Loucy (cell line): Measurements from ENCODE around the gene YIPF6.
A peak's percentile ranks its signal among the peaks of the same experiment; 100 is the strongest.
"Not testable (repeated sequence)": the region's sequence is repeated elsewhere in the genome, so short reads cannot be mapped to it uniquely, and the experiment has no call there.

Experiments
- H2AFZ ChIP-seq: fragments of 200-600 bp; sonication (generic); 2 replicates; pipeline ENCODE4 v1.6.0; 2016; ENCODE audit warnings: antibody characterized with exemption, mild to moderate bottlenecking, low read length, moderate library complexity
- H3F3A ChIP-seq: fragments of 200-600 bp; 2 replicates; pipeline ENCODE4 v1.6.0; 2016; ENCODE audit warnings: antibody characterized with exemption, low read depth, mild to moderate bottlenecking
- H3K27me3 ChIP-seq: fragments of 200-600 bp; sonication (generic); 2 replicates; pipeline ENCODE4 v1.6.1; 2014; ENCODE audit warnings: low read length, mild to moderate bottlenecking; ENCODE audit not compliant: insufficient read depth, poor library complexity, severe bottlenecking
- H3K36me3 ChIP-seq: fragments of 200-600 bp; sonication (generic); 2 replicates; pipeline ENCODE4 v1.6.1; 2016; ENCODE audit warnings: low read length; ENCODE audit not compliant: insufficient read depth
- H3K4me1 ChIP-seq: fragments of 200-600 bp; sonication (generic); 2 replicates; pipeline ENCODE4 v1.5.1; 2014; ENCODE audit warnings: low read length, mild to moderate bottlenecking; ENCODE audit not compliant: insufficient read depth, poor library complexity, severe bottlenecking
- H3K4me2 ChIP-seq: fragments of 200-600 bp; sonication (generic); 2 replicates; pipeline ENCODE4 v1.6.0; 2014; ENCODE audit warnings: antibody characterized with exemption, low read length, low read depth, mild to moderate bottlenecking; ENCODE audit not compliant: poor library complexity, severe bottlenecking
- H3K4me3 ChIP-seq: fragments of 200-600 bp; sonication (generic); 2 replicates; pipeline ENCODE4 v1.5.1; 2014; ENCODE audit warnings: low read length, mild to moderate bottlenecking, mixed read lengths; ENCODE audit not compliant: poor library complexity, severe bottlenecking
- H3K79me2 ChIP-seq: fragments of 200-600 bp; sonication (generic); 2 replicates; pipeline ENCODE4 v1.6.1; 2014; ENCODE audit warnings: low read length; ENCODE audit not compliant: insufficient read depth
- H3K9ac ChIP-seq: fragments of 200-600 bp; sonication (generic); 2 replicates; pipeline ENCODE4 v1.6.0; 2014; ENCODE audit warnings: mild to moderate bottlenecking, low read depth, low read length, moderate library complexity; ENCODE audit not compliant: poor library complexity, severe bottlenecking
- H3K9me2 ChIP-seq: fragments of 200-600 bp; sonication (generic); replicated peaks from 2 replicates; pipeline ENCODE4 v1.6.1; 2016; ENCODE audit warnings: low read depth, low read length, mixed read lengths
- H3K9me3 ChIP-seq: fragments of 200-600 bp; sonication (generic); 2 replicates; pipeline ENCODE4 v1.6.1; 2014; ENCODE audit warnings: mild to moderate bottlenecking, antibody characterized with exemption, low read length, low read depth; ENCODE audit not compliant: insufficient read depth
- H4K20me1 ChIP-seq: fragments of 200-600 bp; sonication (generic); 2 replicates; pipeline ENCODE4 v1.6.0; 2014; ENCODE audit warnings: antibody characterized with exemption, low read length, mild to moderate bottlenecking; ENCODE audit not compliant: insufficient read depth, poor library complexity, severe bottlenecking
- EZH2phosphoT487 ChIP-seq: fragments of 200-600 bp; IDR thresholded peaks from 2 replicates; pipeline ENCODE4 v1.6.1; 2018; ENCODE audit warnings: antibody characterized with exemption, mild to moderate bottlenecking, moderate library complexity, borderline replicate concordance
- TF ChIP-seq, protein P1 (sequence below): fragments of 200-600 bp; sonication (generic); conservative IDR thresholded peaks from 2 replicates; pipeline ENCODE4 v1.5.1; 2014; ENCODE audit warnings: mild to moderate bottlenecking, antibody characterized with exemption, low read length

The YIPF6 gene

DNA sequence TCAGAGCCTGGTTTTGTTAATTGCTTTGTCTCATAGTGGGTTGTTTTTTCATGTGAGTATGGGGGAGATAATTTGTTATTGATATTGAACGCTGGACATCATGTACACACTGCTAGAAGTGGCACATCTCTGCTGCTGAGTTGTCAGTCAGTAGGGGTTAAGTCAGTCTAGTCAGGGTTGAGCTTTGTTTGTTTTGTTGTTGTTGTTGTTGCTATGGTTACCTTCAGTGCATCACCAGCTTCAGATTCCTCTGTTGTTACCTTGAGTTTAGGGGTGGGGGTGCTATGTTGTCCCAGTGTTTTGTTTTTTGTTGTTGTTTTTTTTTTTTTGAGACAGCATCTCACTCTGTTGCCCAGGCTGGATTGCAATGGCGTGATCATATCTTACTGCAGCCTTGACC is 9.9 kb downstream of the YIPF6 start:
- H3K9me2 ChIP-seq: no peaks in the 10 kb centered on the region
- no peak overlapping the region for H3K4me3 ChIP-seq
- H3K27me3 ChIP-seq: no peaks in the 10 kb centered on the region
- H2AFZ ChIP-seq: no peak overlapping the region
- no peaks in the 10 kb centered on the region for H4K20me1 ChIP-seq
- peaks cover 17% of the 10 kb centered on the region; the same call in 1 of the 2 replicates for H3K36me3 ChIP-seq
- H3K4me1 ChIP-seq: no peaks in the 10 kb centered on the region
- H3K4me2 ChIP-seq: peak overlapping the region; percentile 20
- peaks cover 12% of the 10 kb centered on the region; the same call in 1 of the 2 replicates for H3K79me2 ChIP-seq
- TF ChIP-seq, protein P1, sequence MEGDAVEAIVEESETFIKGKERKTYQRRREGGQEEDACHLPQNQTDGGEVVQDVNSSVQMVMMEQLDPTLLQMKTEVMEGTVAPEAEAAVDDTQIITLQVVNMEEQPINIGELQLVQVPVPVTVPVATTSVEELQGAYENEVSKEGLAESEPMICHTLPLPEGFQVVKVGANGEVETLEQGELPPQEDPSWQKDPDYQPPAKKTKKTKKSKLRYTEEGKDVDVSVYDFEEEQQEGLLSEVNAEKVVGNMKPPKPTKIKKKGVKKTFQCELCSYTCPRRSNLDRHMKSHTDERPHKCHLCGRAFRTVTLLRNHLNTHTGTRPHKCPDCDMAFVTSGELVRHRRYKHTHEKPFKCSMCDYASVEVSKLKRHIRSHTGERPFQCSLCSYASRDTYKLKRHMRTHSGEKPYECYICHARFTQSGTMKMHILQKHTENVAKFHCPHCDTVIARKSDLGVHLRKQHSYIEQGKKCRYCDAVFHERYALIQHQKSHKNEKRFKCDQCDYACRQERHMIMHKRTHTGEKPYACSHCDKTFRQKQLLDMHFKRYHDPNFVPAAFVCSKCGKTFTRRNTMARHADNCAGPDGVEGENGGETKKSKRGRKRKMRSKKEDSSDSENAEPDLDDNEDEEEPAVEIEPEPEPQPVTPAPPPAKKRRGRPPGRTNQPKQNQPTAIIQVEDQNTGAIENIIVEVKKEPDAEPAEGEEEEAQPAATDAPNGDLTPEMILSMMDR: no peak
- TF ChIP-seq EZH2phosphoT487: no peak
- H3K9ac ChIP-seq: no peak overlapping the region
- H3F3A ChIP-seq: no peaks in the 10 kb centered on the region
- H3K9me3 ChIP-seq: no peaks in the 10 kb centered on the region

DNA sequence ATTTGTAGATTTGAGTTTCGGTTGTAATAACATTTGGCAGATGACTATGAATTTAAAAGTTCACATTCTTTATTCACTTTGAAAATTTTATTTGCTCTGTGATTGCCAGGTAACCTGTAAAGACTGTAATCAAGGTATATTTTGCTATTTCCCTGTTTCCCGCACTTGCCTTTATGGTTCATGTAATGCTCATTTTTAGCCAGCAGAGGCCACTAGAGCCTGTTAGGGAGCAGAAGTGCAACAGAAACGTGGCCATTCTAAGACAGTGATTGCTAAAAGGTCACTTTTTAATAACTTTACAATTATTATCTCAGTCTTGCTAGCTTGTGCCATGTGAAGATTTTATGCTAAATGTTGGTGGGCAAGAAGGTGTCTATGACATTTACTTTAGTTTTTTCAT is 12.4 kb downstream of the YIPF6 start:
- Histone ChIP-seq H3K4me2 (no peak overlapping the region), H3F3A (no peaks in the 10 kb centered on the region), H3K4me1 (no peaks in the 10 kb centered on the region), H3K79me2 (peaks cover 12% of the 10 kb centered on the region; the same call in 1 of the 2 replicates), H2AFZ (no peak overlapping the region), H3K9me3 (no peaks in the 10 kb centered on the region), H3K36me3 (peaks cover 23% of the 10 kb centered on the region; the same call in 1 of the 2 replicates), H3K9ac (no peak overlapping the region), H3K27me3 (no peaks in the 10 kb centered on the region), H3K4me3 (no peak overlapping the region), H3K9me2 (no peaks in the 10 kb centered on the region), H4K20me1 (no peaks in the 10 kb centered on the region)
- no peak for TF ChIP-seq EZH2phosphoT487
- TF ChIP-seq, protein P1: peak; percentile 64

DNA sequence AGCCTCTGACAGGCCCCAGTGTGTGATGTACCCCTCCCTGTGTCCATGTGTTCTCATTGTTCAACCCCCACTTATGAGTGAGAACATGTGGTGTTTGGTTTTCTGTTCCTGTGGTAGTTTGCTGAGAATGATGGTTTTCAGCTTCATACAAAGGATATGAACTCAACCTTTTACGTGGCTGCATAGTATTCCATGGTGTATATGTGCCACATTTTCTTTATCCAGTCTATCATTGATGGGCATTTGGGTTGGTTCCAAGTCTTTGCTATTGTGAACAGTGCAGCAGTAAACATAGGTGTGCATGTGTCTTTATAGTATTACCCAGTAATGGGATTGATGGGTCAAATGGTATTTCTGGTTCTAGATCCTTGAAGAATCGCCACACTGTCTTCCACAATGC is 25.8 kb downstream of the YIPF6 start:
- H3K9ac ChIP-seq, H3K79me2 ChIP-seq, H3K4me2 ChIP-seq, H3F3A ChIP-seq, H3K9me3 ChIP-seq, H3K9me2 ChIP-seq, H3K4me3 ChIP-seq, H4K20me1 ChIP-seq, H2AFZ ChIP-seq, H3K27me3 ChIP-seq, H3K4me1 ChIP-seq: not testable (repeated sequence)
- H3K36me3 ChIP-seq: peaks cover 29% of the 10 kb centered on the region; the same call in 1 of the 2 replicates

DNA sequence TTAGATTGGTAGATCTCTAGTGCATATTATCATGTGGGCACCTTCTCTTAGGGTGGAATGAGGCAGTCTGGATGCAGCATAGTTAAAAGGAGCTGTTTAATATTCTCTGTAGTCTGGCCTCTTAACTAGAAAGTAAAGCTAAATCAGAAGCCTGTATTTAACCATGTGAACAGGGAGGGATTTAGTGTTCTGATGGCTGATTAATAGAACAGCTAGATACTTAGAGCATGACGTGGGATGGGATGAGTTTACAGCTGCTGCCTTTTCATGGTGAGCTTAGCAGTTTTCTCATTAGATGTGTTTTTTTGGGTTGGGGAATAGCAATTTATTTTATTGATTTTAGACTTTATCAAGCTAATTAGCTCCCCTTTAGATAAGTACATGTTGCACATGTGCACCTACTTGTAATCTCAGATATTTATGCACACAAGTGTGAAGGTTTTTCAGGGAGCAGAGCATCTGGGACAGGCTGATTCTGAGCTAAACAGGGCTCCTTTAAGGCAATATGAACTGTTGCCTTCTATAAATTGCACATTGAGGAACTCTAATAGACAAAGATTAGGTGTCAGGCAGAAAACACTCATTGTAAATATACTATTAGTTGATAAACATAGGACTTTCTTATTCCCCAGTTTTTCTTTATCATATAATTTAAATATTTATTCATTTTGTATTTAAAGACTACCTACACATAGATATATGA is 34.1 kb downstream of the YIPF6 start:
- H4K20me1 ChIP-seq: no peaks in the 10 kb centered on the region

More for the DNA sequence above, 34.1 kb downstream of the YIPF6 start:
- H3K9me2 ChIP-seq: no peaks in the 10 kb centered on the region
- no peak overlapping the region for H2AFZ ChIP-seq
- H3K9ac ChIP-seq: no peak overlapping the region
- no peaks in the 10 kb centered on the region for H3K4me1 ChIP-seq
- H3K4me2 ChIP-seq: no peak overlapping the region
- H3F3A ChIP-seq: no peaks in the 10 kb centered on the region
- TF ChIP-seq EZH2phosphoT487: no peak
- TF ChIP-seq, protein P1: no peak
- peaks cover 22% of the 10 kb centered on the region; the same call in 1 of the 2 replicates for H3K36me3 ChIP-seq
- H3K27me3 ChIP-seq: no peaks in the 10 kb centered on the region
- H3K4me3 ChIP-seq: no peak overlapping the region
- no peaks in the 10 kb centered on the region for H3K79me2 ChIP-seq
- no peaks in the 10 kb centered on the region for H3K9me3 ChIP-seq
